Activated B cell treated with CpG ODN at 0.5 μM for 24 hours (primary cell): ENCODE data around the gene OR10D3. TPM values are rescaled to one million over a fixed set of nuclear protein-coding genes. Genes with fewer than 3 reads are reported as not detected.

Experiments used
- ATAC-seq: fragments of 200-7000 bp; cut with Tn5 transposase; one replicate; pipeline ENCODE4 v1.10.0; 2021; ENCODE audit warnings: low read depth, mild to moderate bottlenecking, moderate library complexity
- CTCF ChIA-PET: fragments of 350-600 bp; sonication (Branson Sonifier 250); formaldehyde crosslinking; loops from one replicate; lab custom pipeline; 2021; ENCODE audit warnings: antibody characterized with exemption; lab: Charles Lee
- POLR2A ChIA-PET: fragments of 350-600 bp; sonication (Branson Sonifier 250); formaldehyde crosslinking; loops from one replicate; lab custom pipeline; 2021; ENCODE audit warnings: antibody characterized with exemption; lab: Charles Lee
- DNase-seq: peaks from one replicate; pipeline ENCODE4 v3.0.0; 2022
- H3K27ac Mint-ChIP-seq: one replicate; pipeline ENCODE4 v1.8.0; 2020; ENCODE audit warnings: mixed read lengths
- H3K27me3 Mint-ChIP-seq: one replicate; pipeline ENCODE4 v1.8.0; 2021; ENCODE audit warnings: mixed read lengths
- H3K36me3 Mint-ChIP-seq: one replicate; pipeline ENCODE4 v1.8.0; 2021; ENCODE audit warnings: low read depth, mixed read lengths
- H3K4me1 Mint-ChIP-seq: one replicate; pipeline ENCODE4 v1.8.0; 2021; ENCODE audit warnings: mixed read lengths
- H3K4me3 Mint-ChIP-seq: one replicate; pipeline ENCODE4 v1.8.0; 2020; ENCODE audit warnings: mild to moderate bottlenecking, mixed read lengths
- H3K9me3 Mint-ChIP-seq: one replicate; pipeline ENCODE4 v1.8.0; 2020; ENCODE audit warnings: mixed read lengths
- CTCF ChIP-seq: fragments of 200-600 bp; IDR thresholded peaks from one replicate; pipeline ENCODE4 v1.8.0; 2022; ENCODE audit warnings: antibody characterized with exemption, mild to moderate bottlenecking
- intact Hi-C: fragments of 100-400 bp; cut with micrococcal nuclease; formaldehyde crosslinking; loops from one replicate; pipeline ENCODE4 v1.15.1; 2024
- total RNA-seq: library from RNA; stranded (reverse); gene quantifications from 2 replicates; pipeline ENCODE4 v1.2.3, GENCODE V29; 2022

The OR10D3 gene
- total RNA-seq, 1 donor from 2014 or later: not detected

- Mint-ChIP-seq H3K27me3 (peaks cover 3% of the 10 kb centered on the region), H3K4me3 (no peak overlapping the region), H3K9me3 (no peaks in the 10 kb centered on the region), H3K4me1 (no peaks in the 10 kb centered on the region), H3K27ac (no peak overlapping the region), H3K36me3 (no peaks in the 10 kb centered on the region)
- ChIA-PET POLR2A (no interaction called here), CTCF (no interaction called here)
- no peak for DNase-seq
- ATAC-seq: no peak
- intact Hi-C loops: no loop called here
- TF ChIP-seq CTCF: no peak
These were observed 19.8 kb downstream of the OR10D3 start for GRCh38 chr11:124202951-124203350.

DNA sequence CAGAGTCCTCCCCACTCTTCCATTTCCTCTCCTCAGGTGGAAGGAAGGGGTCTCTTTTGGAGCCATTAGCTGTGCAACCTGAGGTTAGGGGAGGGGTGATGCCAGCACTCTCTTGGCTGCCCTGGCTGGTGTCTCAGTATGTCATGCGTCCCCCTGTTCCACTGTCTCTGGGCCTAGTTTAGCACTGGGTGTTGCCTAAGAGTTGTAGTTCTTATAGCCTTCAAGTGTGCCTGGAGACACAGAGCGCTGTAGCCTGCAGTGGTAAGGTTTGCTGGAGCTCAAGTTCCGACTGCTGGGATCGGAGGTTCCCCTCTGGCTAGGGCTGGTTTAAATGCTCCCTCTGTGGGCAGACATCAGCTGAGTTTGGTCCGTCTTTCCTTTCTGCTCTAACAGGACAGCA is 20.9 kb downstream of the OR10D3 start:
- peaks cover 3% of the 10 kb centered on the region for H3K27me3 Mint-ChIP-seq
- no peaks in the 10 kb centered on the region for H3K4me1 Mint-ChIP-seq
- H3K9me3 Mint-ChIP-seq: no peaks in the 10 kb centered on the region
- no peak overlapping the region for H3K27ac Mint-ChIP-seq
- ChIA-PET POLR2A (no interaction called here), CTCF (no interaction called here)
- no peak overlapping the region for H3K4me3 Mint-ChIP-seq
- ATAC-seq (no peak), DNase-seq (no peak)
- no peaks in the 10 kb centered on the region for H3K36me3 Mint-ChIP-seq
- intact Hi-C loops: no loop called here
- no peak for TF ChIP-seq CTCF

- ATAC-seq (no peak), DNase-seq (no peak)
- ChIA-PET CTCF (no interaction called here), POLR2A (no interaction called here)
- TF ChIP-seq CTCF: no peak
- Mint-ChIP-seq H3K9me3 (no peaks in the 10 kb centered on the region), H3K27me3 (no peaks in the 10 kb centered on the region), H3K27ac (no peak overlapping the region), H3K36me3 (no peaks in the 10 kb centered on the region), H3K4me3 (no peak overlapping the region), H3K4me1 (no peaks in the 10 kb centered on the region)
- intact Hi-C loops: no loop called here
These were observed 24.1 kb downstream of the OR10D3 start for GRCh38 chr11:124207102-124207792.

DNA sequence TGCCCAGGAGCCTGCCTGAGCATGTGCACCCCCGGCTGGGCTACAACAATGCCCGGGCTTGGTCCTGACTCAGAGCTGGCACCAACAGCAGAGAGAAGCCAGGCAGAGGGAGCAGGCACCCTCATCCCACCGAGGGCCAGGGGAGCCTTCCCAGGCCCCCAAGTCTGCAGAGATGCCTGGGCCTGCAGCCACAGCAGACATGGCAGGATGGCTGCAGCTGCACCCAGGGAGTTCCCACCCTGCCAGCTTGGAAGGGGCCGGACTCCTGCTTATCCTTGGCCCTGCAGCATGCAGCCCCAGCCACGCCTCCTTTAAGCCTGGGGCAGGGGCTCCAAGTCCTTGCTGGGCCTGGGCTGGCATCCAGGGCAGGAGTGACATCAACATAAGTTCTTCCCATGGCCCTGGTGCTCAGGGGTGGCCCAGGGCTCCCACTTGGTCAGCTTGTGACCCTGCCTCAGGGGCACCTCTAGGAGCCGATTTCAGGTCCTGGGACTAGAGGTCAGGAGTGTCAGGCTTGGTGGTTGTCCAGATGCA is 26.7 kb downstream of the OR10D3 start:
- DNase-seq (no peak), ATAC-seq (no peak)
- Mint-ChIP-seq H3K27ac (no peak overlapping the region), H3K9me3 (no peaks in the 10 kb centered on the region), H3K27me3 (no peaks in the 10 kb centered on the region), H3K36me3 (no peaks in the 10 kb centered on the region), H3K4me3 (no peak overlapping the region), H3K4me1 (no peaks in the 10 kb centered on the region)
- POLR2A ChIA-PET: no interaction called here
- intact Hi-C loops: no loop called here
- no peak for TF ChIP-seq CTCF
- CTCF ChIA-PET: no interaction called here

DNA sequence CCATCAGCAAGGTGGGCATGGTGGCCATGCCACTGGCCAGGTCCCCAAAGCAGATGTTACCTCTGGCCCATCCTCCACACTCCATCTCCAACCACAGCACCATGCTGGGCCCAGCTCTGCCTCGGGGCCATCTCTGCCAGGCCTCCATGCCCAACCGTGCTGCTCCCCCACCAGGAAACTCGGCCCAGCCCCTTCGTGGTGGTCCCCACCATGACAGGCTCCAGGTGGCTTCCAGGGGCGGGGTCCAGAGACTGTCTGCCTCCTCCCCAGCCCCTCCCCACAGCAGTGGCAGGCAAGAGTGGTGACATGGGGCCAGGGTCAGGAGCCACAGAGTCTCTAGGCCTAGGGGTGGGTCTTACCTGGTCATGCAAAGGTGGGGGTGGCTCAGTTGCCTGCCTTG is 27.3 kb downstream of the OR10D3 start:
- Mint-ChIP-seq H3K4me3 (no peak overlapping the region), H3K27me3 (no peaks in the 10 kb centered on the region), H3K4me1 (no peaks in the 10 kb centered on the region), H3K27ac (no peak overlapping the region), H3K36me3 (no peaks in the 10 kb centered on the region), H3K9me3 (no peaks in the 10 kb centered on the region)
- POLR2A ChIA-PET: no interaction called here
- intact Hi-C loops: no loop called here
- DNase-seq (no peak), ATAC-seq (no peak)
- TF ChIP-seq CTCF: no peak
- CTCF ChIA-PET: no interaction called here
